Common myeloid progenitor, CD34-positive (primary cell): ENCODE data around the gene FBXW2.

Experiments
- CTCF ChIA-PET: fragments of 350-600 bp; sonication (Branson Sonifier 250); formaldehyde crosslinking; loops from one replicate; lab custom pipeline; 2021; ENCODE audit warnings: antibody characterized with exemption; lab: Charles Lee
- POLR2A ChIA-PET: fragments of 350-600 bp; sonication (Branson Sonifier 250); formaldehyde crosslinking; loops from one replicate; lab custom pipeline; 2021; ENCODE audit warnings: antibody characterized with exemption; lab: Charles Lee
- DNase-seq, 3 donors: peaks; one replicate each; pipeline versions ENCODE4 v3.0.0 to v3.0.0-alpha.2; 2013
- H3K27ac ChIP-seq, 2 experiments: 1 replicate in 1 of 2; 2 replicates in 1 of 2; pipeline ENCODE4 v1.7.0; 2013; ENCODE audit warnings: inconsistent platforms in 2 of 2, low read length in 2 of 2, mild to moderate bottlenecking in 2 of 2, low read depth in 1 of 2, moderate library complexity in 1 of 2; ENCODE audit not compliant: severe bottlenecking in 2 of 2, insufficient read depth in 1 of 2, poor library complexity in 1 of 2
- H3K27me3 ChIP-seq, 5 experiments: replicated peaks in 2 of 5; 1 replicate in 3 of 5; 2 replicates in 2 of 5; pipeline versions ENCODE4 v1.6.1 to v1.7.0; 2013; ENCODE audit warnings: low read length in 4 of 5, mild to moderate bottlenecking in 2 of 5, moderate library complexity in 2 of 5, inconsistent platforms in 1 of 5; ENCODE audit not compliant: insufficient read depth in 5 of 5, control insufficient read depth in 4 of 5
- H3K36me3 ChIP-seq, 4 experiments: 1 replicate in 2 of 4; 2 replicates in 2 of 4; pipeline versions ENCODE4 v1.6.1 to v1.7.0; 2013; ENCODE audit warnings: low read length in 3 of 4, control low read depth in 1 of 4, mild to moderate bottlenecking in 1 of 4; ENCODE audit not compliant: control insufficient read depth in 4 of 4, insufficient read depth in 4 of 4
- H3K4me1 ChIP-seq, 4 experiments: 1 replicate in 3 of 4; 2 replicates in 1 of 4; pipeline versions ENCODE4 v1.6.1 to v1.7.1; 2013; ENCODE audit warnings: low read length in 3 of 4, mild to moderate bottlenecking in 3 of 4, control low read depth in 1 of 4, inconsistent platforms in 1 of 4, moderate library complexity in 1 of 4; ENCODE audit not compliant: control insufficient read depth in 4 of 4, insufficient read depth in 4 of 4; ENCODE audit errors: control extremely low read depth in 1 of 4
- H3K4me3 ChIP-seq, 7 experiments: 1 replicate in 4 of 7; 2 replicates in 3 of 7; pipeline versions ENCODE4 v1.5.1 to v1.7.0; 2013; ENCODE audit warnings: mild to moderate bottlenecking in 7 of 7, low read length in 6 of 7, moderate library complexity in 6 of 7, inconsistent platforms in 2 of 7, low read depth in 2 of 7, control low read depth in 1 of 7; ENCODE audit not compliant: insufficient read depth in 4 of 7, control insufficient read depth in 1 of 7; ENCODE audit errors: extremely low read depth in 1 of 7
- H3K9me3 ChIP-seq, 5 experiments: 1 replicate in 4 of 5; 2 replicates in 1 of 5; pipeline versions ENCODE4 v1.6.1 to v1.7.1; 2013; ENCODE audit warnings: low read length in 4 of 5, mild to moderate bottlenecking in 2 of 5, inconsistent platforms in 1 of 5, low read depth in 1 of 5, moderate library complexity in 1 of 5; ENCODE audit not compliant: control insufficient read depth in 4 of 5, insufficient read depth in 2 of 5; ENCODE audit errors: control extremely low read depth in 1 of 5
- whole genome bisulfite sequencing: methylation state at CpG from one replicate; pipeline ENCODE4 v1.1.5; 2013; ENCODE audit not compliant: insufficient coverage; 5-methylcytosine and 5-hydroxymethylcytosine counted together

FBXW2 gene

GRCh38 chr9:120710110-120710981 is 82.9 kb downstream of the FBXW2 start:
- POLR2A ChIA-PET, result no interaction called here
- Histone ChIP-seq H3K4me1 (peaks cover 5 to 45% (median 32%) of the 10 kb centered on the region in 4 experiments), H3K27me3 (peaks cover 0 to under 1% (median 0%) of the 10 kb centered on the region in 5 experiments), H3K27ac (peak overlapping the region; percentile 25 to 83), H3K36me3 (no peaks in the 10 kb centered on the region), H3K4me3 (peak overlapping the region in 6 of 7 experiments; percentile 12 to 76 (median 62)), H3K9me3 (no peaks in the 10 kb centered on the region)
- 0% methylated on average over 1 of the region's 10 CpGs for WGBS
- CTCF ChIA-PET, result interaction anchor here (0.7 to 2.5 kb wide), 2 partner anchors 12 to 45 kb away, joined by 3 to 7 read pairs; no protein-coding TSS in a partner anchor
- DNase-seq, result peak; percentile 76 to 87 (median 84)

DNA sequence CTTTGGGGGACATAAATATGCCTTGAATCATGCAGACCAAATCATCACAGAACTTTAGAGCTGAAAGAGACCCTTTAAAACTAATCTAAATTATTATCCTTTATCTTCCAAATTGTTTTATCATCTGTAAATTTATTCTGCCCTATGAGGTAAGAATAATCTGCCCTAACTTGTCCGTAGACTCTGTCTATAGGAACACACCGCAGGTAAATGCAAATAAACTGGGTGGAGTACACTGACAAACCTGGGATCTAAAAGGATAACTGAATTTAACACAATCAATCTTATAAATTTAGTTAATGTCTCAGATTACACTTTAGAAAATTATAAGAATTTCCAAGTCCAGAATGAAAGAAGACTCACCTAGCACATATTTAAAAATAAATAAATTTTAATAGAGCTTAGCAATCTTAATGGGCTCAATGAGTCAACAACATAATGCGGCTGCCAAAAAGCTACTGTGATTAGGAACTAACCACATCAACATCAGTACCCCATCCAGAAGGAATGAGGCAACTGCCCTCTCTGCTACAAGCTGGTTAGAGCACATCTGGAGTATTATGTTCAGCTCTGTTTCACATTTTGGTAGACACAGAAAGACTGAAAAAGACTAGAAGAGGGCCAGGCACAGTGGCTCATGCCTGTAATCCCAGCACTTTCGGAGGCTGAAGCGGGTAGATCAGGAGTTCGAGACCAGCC is 84.5 kb downstream of the FBXW2 start:
- Histone ChIP-seq H3K4me1 (peaks cover 5 to 37% (median 24%) of the 10 kb centered on the region in 4 experiments), H3K27ac (no peak overlapping the region), H3K9me3 (no peaks in the 10 kb centered on the region), H3K4me3 (no peak overlapping the region), H3K27me3 (no peaks in the 10 kb centered on the region), H3K36me3 (no peaks in the 10 kb centered on the region)
- ChIA-PET POLR2A (no interaction called here), CTCF (interaction anchor here (1.0 to 2.5 kb wide), 3 partner anchors 47 to 89 kb away, joined by 3 to 7 read pairs (median 7); no protein-coding TSS in a partner anchor)
- no peak for DNase-seq
- WGBS, result 98% methylated on average over 4 of the region's 6 CpGs

- Histone ChIP-seq H3K4me3 (no peak overlapping the region), H3K36me3 (no peaks in the 10 kb centered on the region), H3K9me3 (no peaks in the 10 kb centered on the region), H3K27ac (no peak overlapping the region), H3K4me1 (peaks cover 2 to 24% (median 12%) of the 10 kb centered on the region in 4 experiments), H3K27me3 (no peaks in the 10 kb centered on the region)
- ChIA-PET POLR2A (no interaction called here), CTCF (interaction anchor here (1.3 to 2.2 kb wide), 2 partner anchors 8 to 87 kb away, joined by 5 to 7 read pairs; partner anchors contain the start of gene MEGF9)
- WGBS, result no CpG with 5 or more reads among the region's 2 CpGs
- no peak for DNase-seq
Measured at GRCh38 chr9:120707170-120707569, 86.0 kb downstream of the FBXW2 start.
